Activated naive CD8-positive, alpha-beta T cell treated with anti-CD3 and anti-CD28 coated beads, Interleukin-2, amount 50 U/mL, for 16 hours (primary cell): ENCODE measurements around the gene COPG1.
A peak's percentile ranks its signal among the peaks of the same experiment; 100 is the strongest.

Source experiments
- DNase-seq: peaks from one replicate; pipeline ENCODE4 v3.0.0-alpha.2; 2020; ENCODE audit warnings: low read depth, low spot score

The COPG1 gene

GRCh38 chr3:129314386-129315222 is 65.2 kb downstream of the COPG1 start:
- DNase-seq, result no peak

- DNase-seq, result no peak
These were observed 66.0 kb downstream of the COPG1 start for GRCh38 chr3:129315223-129315997.

- no peak for DNase-seq
These were observed 66.5 kb downstream of the COPG1 start for GRCh38 chr3:129315998-129316247.

GRCh38 chr3:129316248-129317013 is 67.0 kb downstream of the COPG1 start:
- DNase-seq, result peak; percentile 83

- no peak for DNase-seq
These were observed 67.8 kb downstream of the COPG1 start for GRCh38 chr3:129317014-129317771.

- DNase-seq, result no peak
These were observed 68.4 kb downstream of the COPG1 start for GRCh38 chr3:129317848-129318247.

- DNase-seq, result no peak
These were observed 69.5 kb downstream of the COPG1 start for GRCh38 chr3:129318921-129319320.

GRCh38 chr3:129320261-129320660 is 70.9 kb downstream of the COPG1 start:
- DNase-seq, result no peak

GRCh38 chr3:129320825-129321487 is 71.5 kb downstream of the COPG1 start:
- DNase-seq, result no peak

- DNase-seq, result no peak
These were observed 72.5 kb downstream of the COPG1 start for GRCh38 chr3:129321887-129322286.

GRCh38 chr3:129323651-129324294 is 74.4 kb downstream of the COPG1 start:
- no peak for DNase-seq

- DNase-seq, result no peak
These were observed 75.4 kb downstream of the COPG1 start for GRCh38 chr3:129324855-129325254.

GRCh38 chr3:129325383-129325782 is 76.0 kb downstream of the COPG1 start:
- no peak for DNase-seq

- DNase-seq, result no peak
These were observed 76.7 kb downstream of the COPG1 start for GRCh38 chr3:129326138-129326537.

GRCh38 chr3:129326595-129326994 is 77.2 kb downstream of the COPG1 start:
- DNase-seq, result no peak
